Activated CD4-positive, alpha-beta T cell treated with anti-CD3 and anti-CD28 coated beads, Interleukin-2, Interleukin-6, amounts not matched to agents 100 ng/mL and 50 ng/mL, durations not matched to agents 16 hours and 8 hours (primary cell): ENCODE results near the gene TMEM120A.

Experiments used
- DNase-seq: peaks from one replicate; pipeline ENCODE4 v3.0.0-alpha.2; 2020

The TMEM120A gene

GRCh38 chr7:75957021-75957736 is 37.2 kb downstream of the TMEM120A start:
- DNase-seq = no peak

- no peak for DNase-seq
These were observed 39.0 kb downstream of the TMEM120A start for GRCh38 chr7:75955331-75955955.

GRCh38 chr7:75953931-75954330 is 40.5 kb downstream of the TMEM120A start:
- DNase-seq = no peak

- DNase-seq = no peak
These were observed 41.0 kb downstream of the TMEM120A start for GRCh38 chr7:75953431-75953830.

GRCh38 chr7:75951506-75951905 is 42.9 kb downstream of the TMEM120A start:
- DNase-seq = no peak

- DNase-seq = no peak
These were observed 44.2 kb downstream of the TMEM120A start for GRCh38 chr7:75950111-75950681.

GRCh38 chr7:75948179-75948578 is 46.2 kb downstream of the TMEM120A start:
- no peak for DNase-seq

- no peak for DNase-seq
These were observed 48.1 kb downstream of the TMEM120A start for GRCh38 chr7:75946207-75946855.

GRCh38 chr7:75945297-75946168 is 48.9 kb downstream of the TMEM120A start:
- DNase-seq = peak; percentile 44

GRCh38 chr7:75944507-75944906 is 49.9 kb downstream of the TMEM120A start:
- DNase-seq = peak; percentile 4

- no peak for DNase-seq
These were observed 50.5 kb downstream of the TMEM120A start for GRCh38 chr7:75943864-75944263.

GRCh38 chr7:75938921-75939320 is 55.5 kb downstream of the TMEM120A start:
- no peak for DNase-seq

GRCh38 chr7:75937958-75938786 is 56.2 kb downstream of the TMEM120A start:
- DNase-seq = no peak
